ENCODE data around the gene MPIG6B. TPM values are rescaled to one million over a fixed set of nuclear protein-coding genes. Genes with fewer than 3 reads are reported as not detected.
A peak's percentile ranks its signal among the peaks of the same experiment; 100 is the strongest.

Gene MPIG6B
- polyA plus RNA-seq, 1 donor (not counting 4 experiments of a cell fraction or from before 2014, with no cell fraction given) = 0.10 TPM

DNA sequence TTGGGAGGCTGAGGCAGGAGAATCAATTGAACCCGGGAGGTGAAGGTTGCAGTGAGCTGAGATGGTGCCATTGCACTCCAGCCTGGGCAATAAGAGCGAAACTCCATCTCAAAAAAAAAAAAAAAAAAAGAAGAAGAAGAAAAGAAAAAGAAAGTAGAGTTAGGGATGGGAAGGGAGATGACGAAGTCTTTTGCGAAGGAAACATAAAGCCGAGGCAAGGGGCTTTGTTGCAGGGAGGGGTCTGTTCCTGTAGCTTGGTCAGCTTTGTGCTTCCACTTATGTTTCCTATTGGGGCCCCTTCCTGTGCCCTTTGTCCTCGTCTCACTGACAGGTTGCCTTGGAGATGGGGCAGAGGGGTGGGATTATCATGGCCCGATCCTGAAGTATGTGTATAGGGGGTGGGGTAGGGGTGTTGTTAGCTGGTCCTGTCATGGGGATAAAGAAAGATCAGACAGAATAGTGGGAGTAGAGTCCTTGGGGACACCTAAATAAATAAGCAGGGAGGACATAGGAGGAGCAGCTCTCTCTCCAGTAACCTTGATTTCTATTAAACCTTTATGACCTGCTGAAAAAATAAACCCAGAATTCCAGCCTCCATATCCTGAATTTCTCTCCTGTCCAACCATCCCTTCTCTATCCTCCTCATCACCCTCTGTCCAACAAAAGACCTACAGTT is 14.3 kb downstream of the MPIG6B start:
- Histone ChIP-seq H4K20me1 (ENCODE audit: control insufficient read depth, extremely low read depth, insufficient read depth, low read length) (peaks cover 11% of the 10 kb centered on the region), H3K36me3 (ENCODE audit: control insufficient read depth in 2 of 2, extremely low read depth in 1 of 2, insufficient read depth in 2 of 2, low read length in 2 of 2) (peaks cover 14 to 28% of the 10 kb centered on the region in 2 experiments), H3K9me1 (ENCODE audit: control insufficient read depth, extremely low read depth, insufficient read depth, low read length) (peaks cover 2% of the 10 kb centered on the region), H3K79me2 (ENCODE audit: control insufficient read depth, insufficient read depth, low read length) (peaks cover 39% of the 10 kb centered on the region), H3K4me1 (ENCODE audit: control insufficient read depth, extremely low read depth, insufficient read depth, low read length) (peaks cover 42% of the 10 kb centered on the region), H3K9ac (ENCODE audit: control insufficient read depth, extremely low read depth, insufficient read depth, low read length) (peak overlapping the region; percentile 64), H3K4me2 (ENCODE audit: control insufficient read depth, extremely low read depth, insufficient read depth, low read depth, low read length) (peak overlapping the region; percentile 77), H3K4me3 (ENCODE audit: control insufficient read depth in 2 of 3, extremely low read depth in 1 of 3, insufficient read depth in 2 of 3, low read depth in 1 of 3, low read length in 3 of 3) (no peak overlapping the region), H2AFZ (ENCODE audit: control insufficient read depth, low read length) (no peak overlapping the region), H3K9me3 (ENCODE audit: control insufficient read depth, low read depth, low read length) (no peaks in the 10 kb centered on the region), H3K27ac (ENCODE audit: control insufficient read depth, insufficient read depth, low read length) (peak overlapping the region; percentile 80), H3K27me3 (ENCODE audit: control insufficient read depth, extremely low read depth, insufficient read depth, low read length) (no peaks in the 10 kb centered on the region)
- DNase-seq (ENCODE audit: low read depth, low spot score) (no peak), FAIRE-seq (no peak)
- TF ChIP-seq, protein P1, sequence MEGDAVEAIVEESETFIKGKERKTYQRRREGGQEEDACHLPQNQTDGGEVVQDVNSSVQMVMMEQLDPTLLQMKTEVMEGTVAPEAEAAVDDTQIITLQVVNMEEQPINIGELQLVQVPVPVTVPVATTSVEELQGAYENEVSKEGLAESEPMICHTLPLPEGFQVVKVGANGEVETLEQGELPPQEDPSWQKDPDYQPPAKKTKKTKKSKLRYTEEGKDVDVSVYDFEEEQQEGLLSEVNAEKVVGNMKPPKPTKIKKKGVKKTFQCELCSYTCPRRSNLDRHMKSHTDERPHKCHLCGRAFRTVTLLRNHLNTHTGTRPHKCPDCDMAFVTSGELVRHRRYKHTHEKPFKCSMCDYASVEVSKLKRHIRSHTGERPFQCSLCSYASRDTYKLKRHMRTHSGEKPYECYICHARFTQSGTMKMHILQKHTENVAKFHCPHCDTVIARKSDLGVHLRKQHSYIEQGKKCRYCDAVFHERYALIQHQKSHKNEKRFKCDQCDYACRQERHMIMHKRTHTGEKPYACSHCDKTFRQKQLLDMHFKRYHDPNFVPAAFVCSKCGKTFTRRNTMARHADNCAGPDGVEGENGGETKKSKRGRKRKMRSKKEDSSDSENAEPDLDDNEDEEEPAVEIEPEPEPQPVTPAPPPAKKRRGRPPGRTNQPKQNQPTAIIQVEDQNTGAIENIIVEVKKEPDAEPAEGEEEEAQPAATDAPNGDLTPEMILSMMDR (optimal IDR thresholded peaks at IDR 0.05 in 1 of 3, IDR thresholded peaks at IDR 0.05 in 1 of 3, conservative IDR thresholded peaks at IDR 0.05 in 1 of 3; ENCODE audit: extremely low read depth in 1 of 3, insufficient read depth in 2 of 3, low read length in 3 of 3) = no peak
- dilution Hi-C loops (cut with MboI; ENCODE audit: extremely low pct_ligation_motif_present, low sequenced_read_pairs) = no loop called here

DNA sequence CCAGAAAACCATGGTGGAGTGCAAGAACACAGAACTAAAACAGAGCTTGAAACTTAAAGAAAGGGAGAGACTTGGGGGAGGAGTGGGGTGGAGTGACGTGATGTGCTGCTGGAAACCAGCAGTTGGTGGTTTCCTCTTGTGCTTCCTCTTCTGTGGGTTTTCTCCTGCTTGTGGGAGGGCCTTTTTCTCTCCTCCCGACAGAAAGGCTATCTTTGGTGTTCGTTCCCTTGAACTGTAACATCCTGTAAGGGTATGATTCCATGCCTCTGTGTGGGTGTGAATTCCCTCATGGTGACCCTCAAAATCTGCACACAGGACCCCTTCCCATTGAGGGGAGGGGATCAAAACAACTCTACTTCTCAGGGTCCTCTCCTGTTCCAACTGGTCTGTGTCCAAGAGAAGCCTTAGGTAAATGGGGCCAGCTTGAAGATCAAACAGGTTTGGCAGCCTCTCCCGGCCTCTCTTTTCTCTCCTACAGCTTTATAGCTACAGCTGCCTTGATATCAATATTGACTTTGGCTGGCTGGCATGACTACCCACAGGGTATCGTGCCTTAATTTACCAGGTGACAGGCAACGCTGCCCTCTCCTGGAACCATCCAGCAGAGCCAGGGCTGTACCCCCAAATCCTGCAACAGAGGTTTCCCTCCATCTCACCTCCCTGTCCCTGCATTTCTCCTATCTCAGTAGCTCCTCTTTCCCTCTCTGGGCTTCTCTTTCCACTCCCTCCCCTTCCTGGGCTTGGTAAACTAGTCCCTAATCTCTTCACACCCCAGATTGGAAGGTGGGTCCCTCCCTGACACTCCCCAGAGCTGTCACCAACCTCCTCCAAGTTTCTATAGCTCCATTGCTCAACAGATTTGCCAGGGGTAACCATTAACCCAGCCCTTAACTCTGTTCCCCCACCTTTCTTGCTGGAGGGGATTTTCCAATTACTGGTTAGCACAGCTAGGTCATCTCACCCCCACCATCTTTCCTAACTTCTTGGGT is 15.1 kb downstream of the MPIG6B start:
- peaks cover 2% of the 10 kb centered on the region for H3K9me1 ChIP-seq (ENCODE audit: control insufficient read depth, extremely low read depth, insufficient read depth, low read length)
- peak; percentile 60 for FAIRE-seq
- H3K4me2 ChIP-seq (ENCODE audit: control insufficient read depth, extremely low read depth, insufficient read depth, low read depth, low read length) = peak overlapping the region; percentile 77
- H3K27ac ChIP-seq (ENCODE audit: control insufficient read depth, insufficient read depth, low read length) = peak overlapping the region; percentile 80
- H3K9me3 ChIP-seq (ENCODE audit: control insufficient read depth, low read depth, low read length) = no peaks in the 10 kb centered on the region
- peaks cover 39% of the 10 kb centered on the region for H3K4me1 ChIP-seq (ENCODE audit: control insufficient read depth, extremely low read depth, insufficient read depth, low read length)
- H3K36me3 ChIP-seq (ENCODE audit: control insufficient read depth in 2 of 2, extremely low read depth in 1 of 2, insufficient read depth in 2 of 2, low read length in 2 of 2) = peaks cover 13 to 30% of the 10 kb centered on the region in 2 experiments
- no peak for DNase-seq (ENCODE audit: low read depth, low spot score)
- peak overlapping the region; percentile 65 for H2AFZ ChIP-seq (ENCODE audit: control insufficient read depth, low read length)
- no peaks in the 10 kb centered on the region for H3K27me3 ChIP-seq (ENCODE audit: control insufficient read depth, extremely low read depth, insufficient read depth, low read length)
- H3K9ac ChIP-seq (ENCODE audit: control insufficient read depth, extremely low read depth, insufficient read depth, low read length) = peak overlapping the region; percentile 64
- peak overlapping the region in 2 of 3 experiments; percentile 37 to 43 for H3K4me3 ChIP-seq (ENCODE audit: control insufficient read depth in 2 of 3, extremely low read depth in 1 of 3, insufficient read depth in 2 of 3, low read depth in 1 of 3, low read length in 3 of 3)
- peaks cover 11% of the 10 kb centered on the region for H4K20me1 ChIP-seq (ENCODE audit: control insufficient read depth, extremely low read depth, insufficient read depth, low read length)
- H3K79me2 ChIP-seq (ENCODE audit: control insufficient read depth, insufficient read depth, low read length) = peaks cover 36% of the 10 kb centered on the region
- no peak for TF ChIP-seq EZH2 (IDR thresholded peaks at IDR 0.05; ENCODE audit: low read length)
- TF ChIP-seq, protein P1 (optimal IDR thresholded peaks at IDR 0.05 in 1 of 3, IDR thresholded peaks at IDR 0.05 in 1 of 3, conservative IDR thresholded peaks at IDR 0.05 in 1 of 3; ENCODE audit: extremely low read depth in 1 of 3, insufficient read depth in 2 of 3, low read length in 3 of 3) = peak in 1 of 3 experiments; percentile 40
- dilution Hi-C loops (cut with MboI; ENCODE audit: extremely low pct_ligation_motif_present, low sequenced_read_pairs) = no loop called here

Measured in keratinocyte (primary cell).